ENCODE measurements around the gene TRIM33. TPM values are rescaled to one million over a fixed set of nuclear protein-coding genes. Genes with fewer than 3 reads are reported as not detected.

The TRIM33 gene
- total RNA-seq, 1 donor from 2014 or later = 31.8 TPM

GRCh38 chr1:114347431-114348209, 163.4 kb downstream of the TRIM33 start:
- no peaks in the 10 kb centered on the region for H4K20me1 ChIP-seq (ENCODE audit: insufficient read depth, low read length)
- FAIRE-seq (no peak), DNase-seq (ENCODE audit: low read depth) (no peak)
- H3K79me2 ChIP-seq (ENCODE audit: insufficient read depth, low read length) = no peaks in the 10 kb centered on the region
- H3K4me3 Mint-ChIP-seq (ENCODE audit: unreplicated experiment) = peak overlapping the region; percentile 40
- peaks cover under 1% of the 10 kb centered on the region for H3K4me1 ChIP-seq (ENCODE audit: insufficient read depth, low read length)
- H3K4me2 ChIP-seq (ENCODE audit: low read length) = no peak overlapping the region
- no peak overlapping the region for H2AFZ ChIP-seq (ENCODE audit: low read depth, low read length)
- no peaks in the 10 kb centered on the region for H3K9me3 ChIP-seq (ENCODE audit: insufficient read depth, low read depth, low read length)
- H3K27me3 ChIP-seq (ENCODE audit: insufficient read depth, low read length) = peaks cover 9% of the 10 kb centered on the region
- H3K9ac ChIP-seq (ENCODE audit: low read length) = no peak overlapping the region
- TF ChIP-seq CTCF (IDR thresholded peaks at IDR 0.05; ENCODE audit: insufficient read depth, low read depth, low read length) (no peak), EZH2 (IDR thresholded peaks at IDR 0.05; ENCODE audit: insufficient read depth, low read length) (no peak)
- peaks cover 26% of the 10 kb centered on the region for H3K27me3 Mint-ChIP-seq (ENCODE audit: low read depth, unreplicated experiment)
- no peak overlapping the region for H3K27ac ChIP-seq (ENCODE audit: low read depth, low read length)
- H3K36me3 ChIP-seq (ENCODE audit: insufficient read depth, low read length) = no peaks in the 10 kb centered on the region
- H3K9me3 Mint-ChIP-seq (ENCODE audit: unreplicated experiment) = no peaks in the 10 kb centered on the region
- no peaks in the 10 kb centered on the region for H3K36me3 Mint-ChIP-seq (ENCODE audit: low read depth, unreplicated experiment)
- H3K4me1 Mint-ChIP-seq (ENCODE audit: low read depth, unreplicated experiment) = no peaks in the 10 kb centered on the region
- H3K4me3 ChIP-seq (ENCODE audit: insufficient read depth, low read depth, low read length) = no peak overlapping the region
- H3K27ac Mint-ChIP-seq (ENCODE audit: unreplicated experiment) = no peak overlapping the region

- Mint-ChIP-seq H3K27me3 (ENCODE audit: low read depth, unreplicated experiment) (peaks cover 26% of the 10 kb centered on the region), H3K4me1 (ENCODE audit: low read depth, unreplicated experiment) (no peaks in the 10 kb centered on the region), H3K36me3 (ENCODE audit: low read depth, unreplicated experiment) (no peaks in the 10 kb centered on the region), H3K9me3 (ENCODE audit: unreplicated experiment) (no peaks in the 10 kb centered on the region), H3K4me3 (ENCODE audit: unreplicated experiment) (peak overlapping the region; percentile 84), H3K27ac (ENCODE audit: unreplicated experiment) (peak overlapping the region; percentile 79)
- H3K27me3 ChIP-seq (ENCODE audit: insufficient read depth, low read length) = peaks cover 9% of the 10 kb centered on the region
- H2AFZ ChIP-seq (ENCODE audit: low read depth, low read length) = peak overlapping the region; percentile 99
- FAIRE-seq (no peak), DNase-seq (ENCODE audit: low read depth) (peak; percentile 73)
- no peaks in the 10 kb centered on the region for H3K9me3 ChIP-seq (ENCODE audit: insufficient read depth, low read depth, low read length)
- H4K20me1 ChIP-seq (ENCODE audit: insufficient read depth, low read length) = no peaks in the 10 kb centered on the region
- H3K4me1 ChIP-seq (ENCODE audit: insufficient read depth, low read length) = peaks cover 10% of the 10 kb centered on the region
- peak overlapping the region; percentile 66 for H3K4me3 ChIP-seq (ENCODE audit: insufficient read depth, low read depth, low read length)
- H3K4me2 ChIP-seq (ENCODE audit: low read length) = peak overlapping the region; percentile 94
- no peaks in the 10 kb centered on the region for H3K79me2 ChIP-seq (ENCODE audit: insufficient read depth, low read length)
- H3K27ac ChIP-seq (ENCODE audit: low read depth, low read length) = no peak overlapping the region
- peak; percentile 100 for TF ChIP-seq CTCF (IDR thresholded peaks at IDR 0.05; ENCODE audit: insufficient read depth, low read depth, low read length)
- TF ChIP-seq EZH2 (IDR thresholded peaks at IDR 0.05; ENCODE audit: insufficient read depth, low read length) = no peak
- H3K36me3 ChIP-seq (ENCODE audit: insufficient read depth, low read length) = no peaks in the 10 kb centered on the region
- peak overlapping the region; percentile 78 for H3K9ac ChIP-seq (ENCODE audit: low read length)
Measured at GRCh38 chr1:114346480-114347029, 164.4 kb downstream of the TRIM33 start.
